ENCODE results near the gene NDUFB10. TPM values are rescaled to one million over a fixed set of nuclear protein-coding genes. Genes with fewer than 3 reads are reported as not detected.

Gene NDUFB10
- total RNA-seq, 2 donors from 2014 or later, result 583 to 1,046 TPM

DNA sequence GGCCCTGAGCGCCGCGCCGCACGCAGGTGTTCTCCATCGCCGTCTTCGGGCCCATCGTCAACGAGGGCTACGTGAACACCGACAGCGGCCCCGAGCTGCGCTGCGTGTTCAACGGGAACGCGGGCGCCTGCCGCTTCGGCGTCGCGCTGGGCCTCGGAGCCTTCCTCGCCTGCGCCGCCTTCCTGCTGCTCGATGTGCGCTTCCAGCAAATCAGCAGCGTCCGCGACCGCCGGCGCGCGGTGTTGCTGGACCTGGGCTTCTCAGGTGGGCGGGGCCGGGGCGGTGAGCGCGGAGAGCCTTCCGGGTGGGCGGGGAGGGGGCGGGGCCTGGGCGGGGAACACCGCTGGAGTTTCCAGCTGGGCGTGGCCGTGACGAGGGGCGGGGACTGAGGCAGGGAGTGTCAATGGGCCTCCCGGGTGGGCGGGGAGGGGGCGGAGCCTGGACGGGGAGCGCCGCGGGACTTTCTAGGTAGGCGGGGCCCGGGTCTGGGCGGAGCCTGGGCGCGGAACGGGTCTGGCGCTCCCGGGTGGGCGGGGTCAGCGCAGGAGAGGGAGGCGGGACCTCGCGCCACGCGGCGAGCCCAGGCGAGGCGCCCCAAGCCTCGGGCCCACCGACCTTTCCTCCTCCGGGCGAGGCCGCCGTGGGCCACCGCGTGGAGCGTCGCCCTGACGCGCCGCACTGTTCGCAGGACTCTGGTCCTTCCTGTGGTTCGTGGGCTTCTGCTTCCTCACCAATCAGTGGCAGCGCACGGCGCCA is 32.8 kb downstream of the NDUFB10 start:
- TF ChIP-seq, protein P1, sequence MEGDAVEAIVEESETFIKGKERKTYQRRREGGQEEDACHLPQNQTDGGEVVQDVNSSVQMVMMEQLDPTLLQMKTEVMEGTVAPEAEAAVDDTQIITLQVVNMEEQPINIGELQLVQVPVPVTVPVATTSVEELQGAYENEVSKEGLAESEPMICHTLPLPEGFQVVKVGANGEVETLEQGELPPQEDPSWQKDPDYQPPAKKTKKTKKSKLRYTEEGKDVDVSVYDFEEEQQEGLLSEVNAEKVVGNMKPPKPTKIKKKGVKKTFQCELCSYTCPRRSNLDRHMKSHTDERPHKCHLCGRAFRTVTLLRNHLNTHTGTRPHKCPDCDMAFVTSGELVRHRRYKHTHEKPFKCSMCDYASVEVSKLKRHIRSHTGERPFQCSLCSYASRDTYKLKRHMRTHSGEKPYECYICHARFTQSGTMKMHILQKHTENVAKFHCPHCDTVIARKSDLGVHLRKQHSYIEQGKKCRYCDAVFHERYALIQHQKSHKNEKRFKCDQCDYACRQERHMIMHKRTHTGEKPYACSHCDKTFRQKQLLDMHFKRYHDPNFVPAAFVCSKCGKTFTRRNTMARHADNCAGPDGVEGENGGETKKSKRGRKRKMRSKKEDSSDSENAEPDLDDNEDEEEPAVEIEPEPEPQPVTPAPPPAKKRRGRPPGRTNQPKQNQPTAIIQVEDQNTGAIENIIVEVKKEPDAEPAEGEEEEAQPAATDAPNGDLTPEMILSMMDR (IDR thresholded peaks at IDR 0.05), result no peak
- H3K27ac ChIP-seq, result peak overlapping the region in 1 of 2 donors; percentile 24
- DNase-seq (ENCODE audit: low spot score), result peak; percentile 90

DNA sequence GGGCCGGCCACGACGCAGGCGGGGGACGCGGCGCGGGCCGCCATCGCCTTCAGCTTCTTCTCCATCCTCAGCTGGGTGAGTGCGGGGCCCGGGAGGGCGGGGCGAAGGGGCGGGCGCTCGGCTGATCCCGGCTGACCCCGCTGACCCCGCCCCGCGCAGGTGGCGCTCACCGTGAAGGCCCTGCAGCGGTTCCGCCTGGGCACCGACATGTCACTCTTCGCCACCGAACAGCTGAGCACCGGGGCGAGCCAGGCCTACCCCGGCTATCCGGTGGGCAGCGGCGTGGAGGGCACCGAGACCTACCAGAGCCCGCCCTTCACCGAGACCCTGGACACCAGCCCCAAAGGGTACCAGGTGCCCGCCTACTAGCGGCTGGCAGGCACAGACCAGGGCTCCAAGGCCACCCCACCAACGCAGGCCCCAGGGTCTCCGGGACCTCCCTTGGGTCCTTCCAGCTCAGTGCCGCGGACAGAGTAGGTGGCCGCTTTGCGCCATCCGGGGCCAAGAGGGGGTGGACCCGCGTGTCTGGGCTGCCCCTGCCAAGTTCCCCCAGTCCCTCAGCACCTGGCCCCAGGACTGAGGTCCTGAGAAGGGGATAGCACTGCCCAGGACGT is 33.5 kb downstream of the NDUFB10 start:
- no peak for DNase-seq (ENCODE audit: low spot score)
- Histone ChIP-seq H3K4me3 (peak overlapping the region in 1 of 2 donors; percentile 55), H3K9me3 (no peaks in the 10 kb centered on the region), H3K36me3 (peaks cover 4% of the 10 kb centered on the region), H3K4me1 (peaks cover 0 to 33% of the 10 kb centered on the region in 2 donors), H3K27ac (no peak overlapping the region), H3K27me3 (peaks cover 16 to 26% of the 10 kb centered on the region in 2 donors)
- TF ChIP-seq, protein P1 (IDR thresholded peaks at IDR 0.05), result no peak

More for the DNA sequence above, 32.8 kb downstream of the NDUFB10 start:
- Histone ChIP-seq H3K36me3 (peaks cover 2% of the 10 kb centered on the region), H3K4me1 (peaks cover 0 to 33% of the 10 kb centered on the region in 2 donors), H3K4me3 (peak overlapping the region; percentile 19 to 55), H3K27me3 (peaks cover 16 to 26% of the 10 kb centered on the region in 2 donors), H3K9me3 (no peaks in the 10 kb centered on the region)

DNA sequence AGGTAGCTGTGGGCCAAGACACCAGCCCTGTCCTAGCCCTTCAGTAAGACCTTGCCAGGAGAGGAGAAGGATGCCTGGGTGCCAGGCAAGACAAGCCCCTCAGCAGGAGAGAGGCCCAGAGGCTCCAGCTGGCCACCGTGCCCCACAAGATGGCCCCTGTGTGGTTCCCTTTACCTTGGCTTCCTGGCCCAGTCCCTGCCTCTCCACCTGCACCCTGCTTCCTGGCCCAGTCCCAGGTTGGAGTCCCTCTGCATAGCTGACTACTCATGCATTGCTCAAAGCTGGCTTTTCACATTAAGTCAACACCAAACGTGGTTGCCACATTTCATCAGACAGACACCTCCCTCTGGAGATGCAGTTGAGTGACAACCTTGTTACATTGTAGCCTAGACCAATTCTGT is 34.4 kb downstream of the NDUFB10 start:
- H3K9me3 ChIP-seq, result no peaks in the 10 kb centered on the region
- H3K4me3 ChIP-seq, result no peak overlapping the region
- peaks cover 0 to 33% of the 10 kb centered on the region in 2 donors for H3K4me1 ChIP-seq
- TF ChIP-seq, protein P1 (IDR thresholded peaks at IDR 0.05), result no peak
- no peak for DNase-seq (ENCODE audit: low spot score)
- H3K36me3 ChIP-seq, result peaks cover 13% of the 10 kb centered on the region
- H3K27ac ChIP-seq, result no peak overlapping the region
- peaks cover 16 to 24% of the 10 kb centered on the region in 2 donors for H3K27me3 ChIP-seq

DNA sequence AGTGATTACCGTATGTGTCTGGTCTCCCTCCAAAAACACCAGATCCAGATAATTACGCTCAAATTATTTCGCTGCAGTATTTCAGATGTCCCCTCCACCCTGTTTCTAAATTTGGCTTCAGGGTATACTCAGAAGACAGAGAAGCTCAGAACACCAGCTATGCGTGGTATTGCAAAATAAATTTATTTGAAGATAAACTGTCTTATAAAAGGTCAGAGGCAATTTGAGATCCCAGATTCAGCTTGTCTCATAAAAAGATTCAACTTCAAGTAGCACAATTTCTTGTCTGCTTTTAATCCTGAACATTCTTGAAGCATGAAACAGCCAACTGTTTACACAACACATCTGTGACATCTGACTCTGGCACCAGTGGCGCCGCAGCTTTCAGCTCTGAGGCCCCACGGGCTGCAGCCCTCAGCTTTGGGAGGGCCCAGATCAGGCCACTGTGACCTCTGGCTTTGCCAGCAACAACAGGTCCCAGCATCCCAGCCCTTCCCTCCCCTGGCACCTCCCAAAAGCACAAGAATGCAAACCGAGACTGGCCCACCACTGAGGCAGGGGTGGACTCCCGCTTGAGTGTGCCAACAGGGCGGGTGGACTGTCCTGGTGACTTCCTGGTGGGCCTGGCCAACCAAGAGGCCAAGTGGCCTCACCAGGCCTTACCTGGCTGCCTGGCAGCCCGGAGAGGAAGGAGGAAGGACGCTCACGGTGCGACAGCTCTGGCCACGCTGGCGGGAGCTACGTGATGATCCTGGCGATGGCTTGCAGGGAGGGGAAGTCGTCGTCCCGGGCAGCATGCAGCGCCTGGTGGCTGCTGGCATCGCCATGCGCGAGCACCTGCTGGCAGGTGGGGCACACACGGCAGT is 38.4 kb downstream of the NDUFB10 start:
- TF ChIP-seq, protein P1 (IDR thresholded peaks at IDR 0.05), result no peak
- Histone ChIP-seq H3K9me3 (no peaks in the 10 kb centered on the region), H3K4me3 (no peak overlapping the region), H3K36me3 (peaks cover 51% of the 10 kb centered on the region), H3K4me1 (no peaks in the 10 kb centered on the region), H3K27ac (no peak overlapping the region), H3K27me3 (no peaks in the 10 kb centered on the region)
- no peak for DNase-seq (ENCODE audit: low spot score)

DNA sequence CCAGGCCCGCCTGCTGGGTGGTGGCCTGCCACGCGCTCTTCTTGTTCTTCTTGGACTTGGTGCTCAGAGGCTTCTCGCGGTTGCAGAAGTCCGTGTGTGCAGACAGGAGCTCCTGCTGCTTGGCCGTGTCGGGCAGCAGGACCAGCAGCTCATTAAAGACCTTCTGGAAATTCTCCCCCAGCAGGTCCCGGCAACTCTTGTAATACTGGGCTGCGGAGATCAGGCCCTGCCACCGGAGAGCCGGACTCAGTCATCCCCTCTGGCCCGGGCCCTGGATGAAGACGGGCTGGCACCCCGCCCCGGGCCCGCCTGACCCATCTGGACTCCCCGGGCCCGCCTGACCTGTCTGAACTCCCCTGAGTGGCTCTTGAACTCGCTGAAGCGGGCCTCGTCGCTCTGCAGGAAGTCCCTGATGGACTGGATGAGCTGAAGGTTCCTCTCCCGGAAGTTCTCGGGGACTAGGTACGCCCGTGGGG is 39.1 kb downstream of the NDUFB10 start:
- Histone ChIP-seq H3K27me3 (no peaks in the 10 kb centered on the region), H3K4me3 (no peak overlapping the region), H3K27ac (no peak overlapping the region), H3K36me3 (peaks cover 58% of the 10 kb centered on the region), H3K9me3 (no peaks in the 10 kb centered on the region), H3K4me1 (peaks cover 0 to under 1% of the 10 kb centered on the region in 2 donors)
- TF ChIP-seq, protein P1 (IDR thresholded peaks at IDR 0.05), result no peak
- no peak for DNase-seq (ENCODE audit: low spot score)

Data from right atrium auricular region (tissue), 2 donors.